Measurements from ENCODE around the gene BCAS3. TPM values are rescaled to one million over a fixed set of nuclear protein-coding genes. Genes with fewer than 3 reads are reported as not detected.

Gene BCAS3
- total and polyA plus RNA-seq, 12 donors, result 6.1 to 21.8 (median 17.2) TPM

DNA sequence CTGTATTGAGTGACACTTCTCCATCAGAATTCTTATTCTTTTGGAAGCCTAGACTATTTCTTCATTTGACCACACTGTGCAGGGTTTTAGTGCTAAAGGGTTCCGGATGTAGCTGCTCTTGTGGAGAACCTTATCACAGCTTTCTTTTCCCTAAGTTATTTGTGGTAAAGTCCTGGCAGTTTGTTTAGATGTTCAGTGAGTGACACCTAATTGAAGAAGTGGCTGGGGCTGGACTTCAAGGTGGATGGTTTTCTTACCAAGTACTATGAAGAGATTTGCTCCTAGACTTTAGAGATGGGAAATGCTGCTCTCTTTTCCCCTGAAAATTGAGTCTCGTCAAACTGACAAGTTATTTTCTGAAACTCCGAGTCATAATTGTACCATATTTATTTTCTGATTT, 578.0 kb downstream of the BCAS3 start:
- TF ChIP-seq, protein P1, sequence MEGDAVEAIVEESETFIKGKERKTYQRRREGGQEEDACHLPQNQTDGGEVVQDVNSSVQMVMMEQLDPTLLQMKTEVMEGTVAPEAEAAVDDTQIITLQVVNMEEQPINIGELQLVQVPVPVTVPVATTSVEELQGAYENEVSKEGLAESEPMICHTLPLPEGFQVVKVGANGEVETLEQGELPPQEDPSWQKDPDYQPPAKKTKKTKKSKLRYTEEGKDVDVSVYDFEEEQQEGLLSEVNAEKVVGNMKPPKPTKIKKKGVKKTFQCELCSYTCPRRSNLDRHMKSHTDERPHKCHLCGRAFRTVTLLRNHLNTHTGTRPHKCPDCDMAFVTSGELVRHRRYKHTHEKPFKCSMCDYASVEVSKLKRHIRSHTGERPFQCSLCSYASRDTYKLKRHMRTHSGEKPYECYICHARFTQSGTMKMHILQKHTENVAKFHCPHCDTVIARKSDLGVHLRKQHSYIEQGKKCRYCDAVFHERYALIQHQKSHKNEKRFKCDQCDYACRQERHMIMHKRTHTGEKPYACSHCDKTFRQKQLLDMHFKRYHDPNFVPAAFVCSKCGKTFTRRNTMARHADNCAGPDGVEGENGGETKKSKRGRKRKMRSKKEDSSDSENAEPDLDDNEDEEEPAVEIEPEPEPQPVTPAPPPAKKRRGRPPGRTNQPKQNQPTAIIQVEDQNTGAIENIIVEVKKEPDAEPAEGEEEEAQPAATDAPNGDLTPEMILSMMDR (IDR thresholded peaks at IDR 0.05), result no peak
- H3K4me1 ChIP-seq, result peaks cover 5 to 52% (median 41%) of the 10 kb centered on the region in 9 donors
- H3K27ac ChIP-seq, result peak overlapping the region in 4 of 10 donors; percentile 20 to 45 (median 28)
- WGBS, 2 donors, result 90 to 93% methylated on average over 3 of the region's 3 CpGs
- H3K9me3 ChIP-seq, result no peaks in the 10 kb centered on the region
- intact Hi-C loops (cut with DNase I), result loop anchor here in 6 of 10 donors (5.0 to 10.0 kb wide), 6 partner anchors 51 to 152 kb away; partner anchors contain the start of gene TBX2 (in 3 of the 6)
- no peaks in the 10 kb centered on the region for H3K36me3 ChIP-seq
- no peaks in the 10 kb centered on the region for H3K27me3 ChIP-seq
- DNase-seq, result no peak
- no peak for ATAC-seq
- H3K4me3 ChIP-seq, result no peak overlapping the region

DNA sequence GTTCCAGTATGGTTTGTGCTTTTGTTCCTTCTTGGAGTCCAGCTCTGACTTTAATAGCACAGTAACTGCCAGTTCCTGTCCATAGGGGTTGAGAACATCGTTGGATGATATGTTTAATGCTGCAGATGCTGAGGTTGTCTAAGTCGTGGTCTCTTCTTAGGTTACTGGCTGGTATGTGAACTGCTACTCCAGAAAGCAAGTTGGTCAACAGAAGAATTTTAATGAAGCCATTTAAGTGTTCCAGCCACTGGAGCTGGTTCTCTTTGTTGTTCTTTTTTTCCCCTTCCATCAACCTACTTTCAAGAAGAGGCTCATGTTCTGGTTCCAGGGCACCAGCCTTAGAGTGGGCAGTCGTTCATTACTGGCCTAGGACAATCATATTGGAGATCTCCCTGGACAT, 581.7 kb downstream of the BCAS3 start:
- H3K27me3 ChIP-seq, result no peaks in the 10 kb centered on the region
- ATAC-seq, result no peak
- H3K9me3 ChIP-seq, result no peaks in the 10 kb centered on the region
- H3K27ac ChIP-seq, result peak overlapping the region; percentile 4 to 85 (median 66)
- H3K4me1 ChIP-seq, result peaks cover 0 to 31% (median 19%) of the 10 kb centered on the region in 9 donors
- intact Hi-C loops (cut with DNase I), result loop anchor here in 6 of 10 donors (5.0 to 10.0 kb wide), 6 partner anchors 55 to 148 kb away; partner anchors contain the start of gene TBX2 (in 3 of the 6)
- DNase-seq, result no peak
- H3K4me3 ChIP-seq, result no peak overlapping the region
- WGBS, 2 donors, result 50 to 79% methylated on average over 3 of the region's 3 CpGs
- TF ChIP-seq, protein P1 (IDR thresholded peaks at IDR 0.05), result no peak
- no peaks in the 10 kb centered on the region for H3K36me3 ChIP-seq

- H3K27ac ChIP-seq, result peak overlapping the region; percentile 19 to 85 (median 70)
- no peak overlapping the region for H3K4me3 ChIP-seq
- DNase-seq, result peak in 1 of 2 donors; percentile 53
Observed at GRCh38 chr17:61260071-61260797, 582.6 kb downstream of the BCAS3 start.

DNA sequence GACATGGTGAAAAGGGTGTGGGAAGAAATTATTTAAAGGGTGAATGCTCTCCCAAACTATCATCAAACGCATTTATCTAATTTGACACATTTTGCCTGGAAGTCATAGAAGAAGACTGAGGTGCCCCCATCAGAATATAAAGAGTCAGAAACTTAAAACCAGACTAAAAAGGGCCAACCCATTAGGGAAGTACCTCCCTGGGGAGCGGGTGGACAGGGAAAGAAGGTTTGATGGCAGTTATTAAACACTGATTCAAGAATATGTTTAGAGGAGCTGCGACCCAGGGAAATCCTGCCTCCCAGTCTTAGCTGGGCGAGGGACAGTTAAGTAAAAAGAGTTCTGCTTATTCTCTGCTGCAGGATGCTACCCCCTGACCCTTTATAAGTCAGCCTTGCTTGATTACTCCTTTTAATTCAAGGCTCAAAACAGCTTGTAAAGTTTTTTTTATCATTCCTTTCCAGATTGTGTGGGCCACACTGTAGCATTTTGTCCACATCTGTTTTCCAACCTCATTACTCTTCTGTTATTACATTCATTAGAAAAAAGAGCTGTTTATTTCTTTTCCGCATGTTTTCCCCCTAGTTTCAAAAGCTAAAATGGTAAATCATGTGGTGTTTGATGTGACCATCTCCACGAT, 583.5 kb downstream of the BCAS3 start:
- intact Hi-C loops (cut with DNase I), result no loop called here
- TF ChIP-seq, protein P1 (IDR thresholded peaks at IDR 0.05), result no peak
- H3K4me3 ChIP-seq, result no peak overlapping the region
- peak overlapping the region; percentile 6 to 85 (median 70) for H3K27ac ChIP-seq
- H3K36me3 ChIP-seq, result no peaks in the 10 kb centered on the region
- H3K4me1 ChIP-seq, result peaks cover 0 to 30% (median 17%) of the 10 kb centered on the region in 9 donors
- no peaks in the 10 kb centered on the region for H3K27me3 ChIP-seq
- WGBS, 2 donors, result 76 to 79% methylated on average over 6 of the region's 6 CpGs
- no peaks in the 10 kb centered on the region for H3K9me3 ChIP-seq
- DNase-seq (no peak), ATAC-seq (peak in 2 of 8 donors; percentile 32 to 34)

More at GRCh38 chr17:61260071-61260797, 582.6 kb downstream of the BCAS3 start:
- no peaks in the 10 kb centered on the region for H3K9me3 ChIP-seq
- intact Hi-C loops (cut with DNase I), result no loop called here
- H3K36me3 ChIP-seq, result no peaks in the 10 kb centered on the region
- TF ChIP-seq, protein P1 (IDR thresholded peaks at IDR 0.05), result no peak
- H3K27me3 ChIP-seq, result no peaks in the 10 kb centered on the region
- WGBS, 2 donors, result 42 to 45% methylated on average over 12 of the region's 12 CpGs
- peaks cover 0 to 30% (median 17%) of the 10 kb centered on the region in 9 donors for H3K4me1 ChIP-seq
- peak; percentile 75 to 95 (median 90) for ATAC-seq

Data from heart right ventricle (tissue), 16 donors.